ENCODE data around the gene PDE3B. TPM values are rescaled to one million over a fixed set of nuclear protein-coding genes. Genes with fewer than 3 reads are reported as not detected.
A peak's percentile ranks its signal among the peaks of the same experiment; 100 is the strongest.

Gene PDE3B
- total and polyA plus RNA-seq, 2 of the 4 experiments (the other 2 are of a cell fraction): 0.21 to 1.3 TPM

GRCh38 chr11:14860511-14860910 lies 216.9 kb downstream of the PDE3B start:
- no peak overlapping the region for H2BK15ac ChIP-seq (ENCODE audit: low read depth, low read length)
- H2AK5ac ChIP-seq (ENCODE audit: low read depth, low read length): no peak overlapping the region
- no CpG with 5 or more reads among the region's 2 CpGs for WGBS, 2 experiments (ENCODE audit: extremely low coverage in 2 of 2, insufficient read length in 1 of 2)
- H3K9me3 ChIP-seq (ENCODE audit: control insufficient read depth, insufficient read depth, low read length): no peaks in the 10 kb centered on the region
- ATAC-seq (ENCODE audit: low read depth): no peak
- H3K27ac ChIP-seq (ENCODE audit: insufficient read depth, low read length): no peak overlapping the region
- H3K4ac ChIP-seq (ENCODE audit: low read depth, low read length): no peak overlapping the region
- H2AK9ac ChIP-seq (replicated peaks; ENCODE audit: low read depth, low read length, poor library complexity): no peak overlapping the region
- TF ChIP-seq MXI1 (IDR thresholded peaks at IDR 0.05; ENCODE audit: borderline replicate concordance, low read depth, low read length): no peak
- peak; percentile 45 for TF ChIP-seq MAFK (IDR thresholded peaks at IDR 0.05; ENCODE audit: low read depth, low read length)
- no peak overlapping the region for H4K8ac ChIP-seq (ENCODE audit: low read depth in 2 of 2, low read length in 2 of 2)
- no peak overlapping the region for H3K9ac ChIP-seq (ENCODE audit: low read depth, low read length)
- H4K5ac ChIP-seq (ENCODE audit: low read depth, low read length): no peak overlapping the region
- no peaks in the 10 kb centered on the region for H3K79me1 ChIP-seq (ENCODE audit: low read depth in 1 of 2, low read length in 2 of 2)
- dilution Hi-C loops (cut with HindIII; ENCODE audit: low sequenced_read_pairs, unreplicated experiment): no loop called here
- no peak overlapping the region for H4K91ac ChIP-seq (ENCODE audit: insufficient read depth, low read depth, low read length)
- H3K9me1 ChIP-seq (ENCODE audit: insufficient read depth, low read length): no peaks in the 10 kb centered on the region
- H3K36me3 ChIP-seq (ENCODE audit: control insufficient read depth, insufficient read depth, low read length): no peaks in the 10 kb centered on the region
- no peak for DNase-seq
- H2AFZ ChIP-seq (replicated peaks; ENCODE audit: low read length, poor library complexity): no peak overlapping the region
- no peaks in the 10 kb centered on the region for H3K27me3 ChIP-seq (ENCODE audit: control insufficient read depth, insufficient read depth, low read length)
- in situ Hi-C loops (cut with MboI; ENCODE audit: low sequenced_read_pairs): no loop called here
- ChIA-PET POLR2A (ENCODE audit: unreplicated experiment) (no interaction called here), CTCF (interaction anchor here (1.5 kb wide), 1 partner anchor 10 kb away, joined by 5 read pairs; no protein-coding TSS in a partner anchor)
- no peak overlapping the region for H2BK5ac ChIP-seq (ENCODE audit: low read depth, low read length, poor library complexity, severe bottlenecking)
- no peak overlapping the region for H3K14ac ChIP-seq (replicated peaks; ENCODE audit: low read depth, low read length)
- no peak overlapping the region for H3K56ac ChIP-seq (ENCODE audit: extremely low read depth, insufficient read depth, low read length)
- no peaks in the 10 kb centered on the region for H4K20me1 ChIP-seq (ENCODE audit: insufficient read depth, low read length)
- BruUV-seq (replicated peaks): no TSS peak
- H3K4me2 ChIP-seq (ENCODE audit: low read depth, low read length): no peak overlapping the region
- H3K18ac ChIP-seq (ENCODE audit: low read depth, low read length): no peak overlapping the region
- no peak overlapping the region for H3K4me3 ChIP-seq (ENCODE audit: insufficient read depth, low read depth, low read length)
- H2BK120ac ChIP-seq (ENCODE audit: low read depth, low read length): no peak overlapping the region
- intact Hi-C loops (cut with micrococcal nuclease): no loop called here
- H2BK20ac ChIP-seq (ENCODE audit: low read depth, low read length): no peak overlapping the region
- H3K4me1 ChIP-seq (ENCODE audit: control insufficient read depth, insufficient read depth, low read length): no peaks in the 10 kb centered on the region
- H3K23ac ChIP-seq (ENCODE audit: low read depth, low read length): no peak overlapping the region

Measured in IMR-90 (cell line).